Effector memory CD4-positive, alpha-beta T cell (primary cell): Measurements from ENCODE around the gene APOBR.
"Not testable (repeated sequence)": the region's sequence is repeated elsewhere in the genome, so short reads cannot be mapped to it uniquely, and the experiment has no call there.

Experiments
- DNase-seq, 3 donors: peaks; one replicate each; pipeline ENCODE4 v3.0.0-alpha.2; 2020
- H3K27ac ChIP-seq: 2 replicates; pipeline ENCODE4 v1.7.0; 2013; ENCODE audit warnings: mild to moderate bottlenecking, low read length, moderate library complexity; ENCODE audit not compliant: insufficient read depth, poor library complexity, severe bottlenecking
- H3K27me3 ChIP-seq: replicated peaks from 2 replicates; pipeline ENCODE4 v1.7.0; 2013; ENCODE audit warnings: mild to moderate bottlenecking, low read length; ENCODE audit not compliant: insufficient read depth, control insufficient read depth, poor library complexity, severe bottlenecking
- H3K36me3 ChIP-seq: 2 replicates; pipeline ENCODE4 v1.7.0; 2013; ENCODE audit warnings: mild to moderate bottlenecking, low read length, moderate library complexity; ENCODE audit not compliant: control insufficient read depth, insufficient read depth
- H3K4me1 ChIP-seq: 2 replicates; pipeline ENCODE4 v1.7.0; 2013; ENCODE audit warnings: low read length, mild to moderate bottlenecking; ENCODE audit not compliant: control insufficient read depth, insufficient read depth, poor library complexity, severe bottlenecking
- H3K4me3 ChIP-seq: 2 replicates; pipeline ENCODE4 v1.7.0; 2013; ENCODE audit warnings: low read length, low read depth, mild to moderate bottlenecking; ENCODE audit not compliant: insufficient read depth, poor library complexity, severe bottlenecking
- H3K9me3 ChIP-seq: 2 replicates; pipeline ENCODE4 v1.7.0; 2013; ENCODE audit warnings: mild to moderate bottlenecking, low read length, moderate library complexity; ENCODE audit not compliant: control insufficient read depth
- total RNA-seq, 3 donors: gene quantifications; one replicate each; lab custom pipeline; 2026; lab: John Stamatoyannopoulos, UW

Gene APOBR
- total RNA-seq, result 29.7 to 59.4 (median 37.6) reads per million in 3 donors

- H3K36me3 ChIP-seq, result peaks cover 15% of the 10 kb centered on the region
- peak; percentile 81 to 90 (median 85) for DNase-seq
- peak within 1 kb of the TSS; percentile 99 for H3K27ac ChIP-seq
- no peaks in the 10 kb centered on the region for H3K9me3 ChIP-seq
- peak within 1 kb of the TSS; percentile 56 for H3K4me3 ChIP-seq
- H3K4me1 ChIP-seq, result peaks cover 46% of the 10 kb centered on the region
- H3K27me3 ChIP-seq, result no peaks in the 10 kb centered on the region
These were observed at the start of gene APOBR for GRCh38 chr16:28494121-28494851. TSS of gene APOBR (plus strand) at chr16:28494643. CDS start at chr16:28494682, 39 bp downstream.

GRCh38 chr16:28446388-28446787, 48.1 kb upstream of the APOBR start:
- not testable (repeated sequence) for H3K4me3 ChIP-seq, H3K27me3 ChIP-seq, DNase-seq, H3K36me3 ChIP-seq, H3K9me3 ChIP-seq, H3K4me1 ChIP-seq, H3K27ac ChIP-seq

GRCh38 chr16:28447081-28447480, 47.4 kb upstream of the APOBR start:
- not testable (repeated sequence) for H3K9me3 ChIP-seq, DNase-seq

GRCh38 chr16:28473714-28474265, 20.7 kb upstream of the APOBR start:
- peaks cover 27% of the 10 kb centered on the region for H3K36me3 ChIP-seq
- no peak overlapping the region for H3K27ac ChIP-seq
- DNase-seq, result no peak
- no peaks in the 10 kb centered on the region for H3K4me1 ChIP-seq
- H3K27me3 ChIP-seq, result no peaks in the 10 kb centered on the region
- no peak overlapping the region for H3K4me3 ChIP-seq
- no peaks in the 10 kb centered on the region for H3K9me3 ChIP-seq

More at GRCh38 chr16:28447081-28447480, 47.4 kb upstream of the APOBR start:
- not testable (repeated sequence) for H3K27ac ChIP-seq, H3K4me1 ChIP-seq, H3K36me3 ChIP-seq, H3K4me3 ChIP-seq, H3K27me3 ChIP-seq

GRCh38 chr16:28475221-28475620, 19.2 kb upstream of the APOBR start:
- no peaks in the 10 kb centered on the region for H3K27me3 ChIP-seq
- DNase-seq, result no peak
- H3K9me3 ChIP-seq, result no peaks in the 10 kb centered on the region
- no peaks in the 10 kb centered on the region for H3K4me1 ChIP-seq
- H3K4me3 ChIP-seq, result no peak overlapping the region
- no peak overlapping the region for H3K27ac ChIP-seq
- H3K36me3 ChIP-seq, result peaks cover 38% of the 10 kb centered on the region

GRCh38 chr16:28477311-28477920, 17.0 kb upstream of the APOBR start:
- DNase-seq, result no peak
- H3K27ac ChIP-seq, result no peak overlapping the region
- peaks cover 56% of the 10 kb centered on the region for H3K36me3 ChIP-seq

GRCh38 chr16:28478506-28479180, 15.8 kb upstream of the APOBR start:
- Histone ChIP-seq H3K9me3 (no peaks in the 10 kb centered on the region), H3K36me3 (peaks cover 64% of the 10 kb centered on the region), H3K4me3 (no peak overlapping the region), H3K4me1 (no peaks in the 10 kb centered on the region), H3K27me3 (no peaks in the 10 kb centered on the region), H3K27ac (no peak overlapping the region)
- DNase-seq, result no peak

More at GRCh38 chr16:28477311-28477920, 17.0 kb upstream of the APOBR start:
- no peaks in the 10 kb centered on the region for H3K9me3 ChIP-seq
- no peaks in the 10 kb centered on the region for H3K27me3 ChIP-seq
- no peak overlapping the region for H3K4me3 ChIP-seq
- H3K4me1 ChIP-seq, result no peaks in the 10 kb centered on the region

- H3K4me3 ChIP-seq, result no peak overlapping the region
- no peaks in the 10 kb centered on the region for H3K27me3 ChIP-seq
- no peaks in the 10 kb centered on the region for H3K9me3 ChIP-seq
- H3K27ac ChIP-seq, result no peak overlapping the region
- H3K36me3 ChIP-seq, result peaks cover 73% of the 10 kb centered on the region
- no peaks in the 10 kb centered on the region for H3K4me1 ChIP-seq
- no peak for DNase-seq
These were observed 12.4 kb upstream of the APOBR start for GRCh38 chr16:28482026-28482425.

GRCh38 chr16:28483361-28483760, 11.1 kb upstream of the APOBR start:
- not testable (repeated sequence) for H3K9me3 ChIP-seq, H3K4me3 ChIP-seq, H3K4me1 ChIP-seq, DNase-seq, H3K27ac ChIP-seq, H3K27me3 ChIP-seq
- H3K36me3 ChIP-seq, result peaks cover 75% of the 10 kb centered on the region
